Measurements from ENCODE around the gene PACRG.

PACRG gene

DNA sequence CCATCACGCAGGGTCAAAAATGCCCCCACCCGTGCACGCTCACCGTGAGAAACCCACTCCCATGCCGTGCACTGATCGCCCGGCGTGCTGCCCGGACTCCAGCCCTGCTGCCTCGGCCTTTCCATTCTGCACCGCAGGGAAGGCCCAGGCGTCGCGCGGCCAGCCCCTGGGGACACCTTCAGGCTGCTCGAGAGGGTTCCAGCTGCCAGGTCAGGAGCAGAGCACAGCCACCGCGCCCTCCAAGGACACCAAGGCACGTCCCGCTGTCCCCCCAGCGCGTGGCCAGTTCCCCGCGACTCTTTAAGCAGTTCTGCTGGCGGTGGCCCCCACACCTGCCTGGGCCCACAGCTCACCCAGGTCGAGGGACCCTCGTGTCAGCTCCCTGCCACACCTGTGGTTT, 372.5 kb downstream of the PACRG start:
- H3K4me3 ChIP-seq (ENCODE audit: insufficient read depth, low read length, poor library complexity, severe bottlenecking): no peak overlapping the region
- no peaks in the 10 kb centered on the region for H3K27me3 ChIP-seq (ENCODE audit: low read length)
- H3K9me2 ChIP-seq (replicated peaks; ENCODE audit: insufficient read depth, low read length): no peaks in the 10 kb centered on the region
- no peaks in the 10 kb centered on the region for H3K79me2 ChIP-seq (ENCODE audit: insufficient read depth, low read length)
- H3K36me3 ChIP-seq (ENCODE audit: low read length): no peaks in the 10 kb centered on the region
- H3F3A ChIP-seq (ENCODE audit: insufficient read depth): no peaks in the 10 kb centered on the region
- no peak overlapping the region for H2AFZ ChIP-seq (ENCODE audit: low read depth, low read length, severe bottlenecking)
- no peak overlapping the region for H3K4me2 ChIP-seq (ENCODE audit: low read depth, low read length, poor library complexity, severe bottlenecking)
- no peaks in the 10 kb centered on the region for H4K20me1 ChIP-seq (ENCODE audit: low read depth, low read length)
- no peak overlapping the region for H3K27ac ChIP-seq (ENCODE audit: low read depth, low read length)
- TF ChIP-seq EZH2phosphoT487 (conservative IDR thresholded peaks at IDR 0.05; ENCODE audit: low read length): no peak
- no peak for TF ChIP-seq CTCF (IDR thresholded peaks at IDR 0.05; ENCODE audit: insufficient read depth, low read length, poor library complexity, severe bottlenecking)
- no peak overlapping the region for H3K9ac ChIP-seq (ENCODE audit: low read length)
- H3K9me3 ChIP-seq (ENCODE audit: insufficient read depth, low read length): no peaks in the 10 kb centered on the region

DNA sequence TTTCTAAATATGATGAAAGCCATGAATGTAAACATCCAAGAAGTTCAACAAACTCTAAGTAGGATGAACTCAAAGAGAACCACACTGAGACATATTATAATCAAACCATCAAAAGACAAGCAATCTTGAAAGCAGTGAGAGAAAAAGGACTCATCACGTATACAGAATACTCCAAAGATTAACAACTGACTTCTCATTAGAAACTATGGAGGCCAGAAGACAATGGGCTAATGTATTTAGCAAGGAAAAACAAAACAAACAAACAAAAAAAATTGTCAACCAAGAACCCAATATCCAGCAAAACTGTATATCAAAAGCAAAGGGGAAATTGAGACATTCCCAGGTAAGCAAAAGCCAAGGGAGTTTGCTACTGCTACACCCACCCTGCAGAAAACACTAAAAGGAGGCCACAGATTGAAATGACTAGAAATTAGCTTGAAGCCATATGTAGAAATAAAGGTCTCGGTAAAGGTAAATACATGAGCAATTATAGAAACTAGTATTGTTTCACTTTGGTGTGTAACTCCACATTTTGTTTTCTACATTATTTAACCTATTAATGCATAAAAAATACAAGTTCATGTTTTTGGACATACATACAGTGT, 385.7 kb downstream of the PACRG start:
- TF ChIP-seq CTCF (IDR thresholded peaks at IDR 0.05; ENCODE audit: insufficient read depth, low read length, poor library complexity, severe bottlenecking): no peak
- TF ChIP-seq EZH2phosphoT487 (conservative IDR thresholded peaks at IDR 0.05; ENCODE audit: low read length): no peak
- Histone ChIP-seq H3K9me3 (ENCODE audit: insufficient read depth, low read length) (peaks cover 10% of the 10 kb centered on the region; the same call in 1 of the 2 replicates), H3K4me2 (ENCODE audit: low read depth, low read length, poor library complexity, severe bottlenecking) (no peak overlapping the region), H3K79me2 (ENCODE audit: insufficient read depth, low read length) (no peaks in the 10 kb centered on the region), H3K9me2 (replicated peaks; ENCODE audit: insufficient read depth, low read length) (no peaks in the 10 kb centered on the region), H3K27me3 (ENCODE audit: low read length) (no peaks in the 10 kb centered on the region), H3F3A (ENCODE audit: insufficient read depth) (no peaks in the 10 kb centered on the region), H3K27ac (ENCODE audit: low read depth, low read length) (no peak overlapping the region), H3K9ac (ENCODE audit: low read length) (no peak overlapping the region), H4K20me1 (ENCODE audit: low read depth, low read length) (no peaks in the 10 kb centered on the region), H2AFZ (ENCODE audit: low read depth, low read length, severe bottlenecking) (no peak overlapping the region), H3K4me3 (ENCODE audit: insufficient read depth, low read length, poor library complexity, severe bottlenecking) (no peak overlapping the region), H3K36me3 (ENCODE audit: low read length) (no peaks in the 10 kb centered on the region)

DNA sequence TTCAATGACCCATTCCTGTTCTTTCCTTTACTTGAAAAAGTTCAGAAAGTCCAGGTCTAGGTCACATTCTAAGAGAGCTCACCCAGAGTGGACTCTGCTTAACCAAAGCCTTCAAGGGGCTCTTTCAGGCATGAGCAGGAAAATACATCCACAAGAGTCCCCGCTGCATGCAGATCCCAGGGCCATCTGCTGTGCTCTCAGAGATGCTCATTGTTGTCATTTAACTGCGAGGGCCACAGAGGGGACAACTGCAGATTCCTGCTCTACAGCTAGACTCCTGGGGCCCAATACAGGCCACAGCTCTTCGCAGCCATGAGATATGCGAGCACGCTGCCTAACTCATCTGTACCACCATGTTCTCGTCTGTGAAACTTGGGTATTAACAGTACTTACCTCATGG, 391.2 kb downstream of the PACRG start:
- TF ChIP-seq CTCF (IDR thresholded peaks at IDR 0.05; ENCODE audit: insufficient read depth, low read length, poor library complexity, severe bottlenecking): no peak
- no peak for TF ChIP-seq EZH2phosphoT487 (conservative IDR thresholded peaks at IDR 0.05; ENCODE audit: low read length)
- H3K79me2 ChIP-seq (ENCODE audit: insufficient read depth, low read length): no peaks in the 10 kb centered on the region
- no peaks in the 10 kb centered on the region for H3K9me3 ChIP-seq (ENCODE audit: insufficient read depth, low read length)
- H3K27ac ChIP-seq (ENCODE audit: low read depth, low read length): no peak overlapping the region
- H3K9ac ChIP-seq (ENCODE audit: low read length): no peak overlapping the region
- H3K36me3 ChIP-seq (ENCODE audit: low read length): no peaks in the 10 kb centered on the region
- H3K4me3 ChIP-seq (ENCODE audit: insufficient read depth, low read length, poor library complexity, severe bottlenecking): no peak overlapping the region
- no peak overlapping the region for H3K4me2 ChIP-seq (ENCODE audit: low read depth, low read length, poor library complexity, severe bottlenecking)
- H2AFZ ChIP-seq (ENCODE audit: low read depth, low read length, severe bottlenecking): no peak overlapping the region
- H4K20me1 ChIP-seq (ENCODE audit: low read depth, low read length): no peaks in the 10 kb centered on the region
- H3K27me3 ChIP-seq (ENCODE audit: low read length): no peaks in the 10 kb centered on the region
- H3F3A ChIP-seq (ENCODE audit: insufficient read depth): no peaks in the 10 kb centered on the region
- H3K9me2 ChIP-seq (replicated peaks; ENCODE audit: insufficient read depth, low read length): no peaks in the 10 kb centered on the region
